GM19238 (cell line): ENCODE data around the gene ADCYAP1R1.

Experiments
- DNase-seq: peaks from one replicate; pipeline ENCODE4 v3.0.0; 2011; ENCODE audit warnings: low spot score; ENCODE audit not compliant: insufficient read length

Gene ADCYAP1R1

DNA sequence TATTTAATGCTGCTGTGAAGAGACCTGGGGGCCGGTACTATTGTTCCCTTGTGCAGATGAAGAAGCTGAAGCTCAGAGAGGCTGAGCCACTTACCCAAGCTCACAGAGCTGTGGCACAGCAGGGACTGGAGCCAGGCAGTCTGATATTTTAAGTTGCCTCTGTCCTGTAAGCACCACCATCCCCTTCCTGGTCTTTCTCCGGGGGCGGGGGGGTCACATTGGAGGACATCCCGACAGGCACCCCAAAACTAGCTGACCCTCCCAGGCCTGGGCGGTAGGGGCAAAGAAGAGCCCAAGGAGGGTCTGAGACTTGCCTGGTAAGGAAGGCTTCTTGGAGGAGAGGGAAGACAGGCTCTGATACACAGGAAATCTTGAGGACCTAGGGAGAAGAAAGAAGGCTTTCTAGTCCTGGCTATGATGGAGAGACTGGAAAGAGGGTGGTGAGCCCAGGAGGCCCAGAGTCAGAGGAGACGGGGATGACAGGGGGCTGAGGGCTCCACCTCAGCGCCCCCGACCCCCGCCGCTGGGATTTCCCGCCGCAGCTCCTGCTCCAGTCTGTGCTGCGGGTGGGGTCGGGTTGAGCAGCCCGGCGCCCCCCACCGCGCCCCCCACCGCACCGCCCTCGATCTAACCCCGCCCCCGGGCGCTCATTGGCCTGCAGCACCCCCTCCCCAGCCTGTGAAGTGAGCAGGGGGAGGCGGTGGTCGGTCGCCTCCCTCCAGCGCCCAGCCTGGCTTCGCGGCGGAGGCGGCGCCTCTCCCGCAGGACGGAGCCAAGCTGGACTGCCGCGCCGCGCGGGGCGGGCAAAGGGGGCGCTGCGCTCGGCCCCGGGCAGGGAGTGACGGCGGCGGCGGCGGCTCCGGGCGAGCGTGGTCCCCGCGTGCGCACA lies at the start of gene ADCYAP1R1:
ADCYAP1R1 (plus strand) TSS at position 711 of the 889 bp plus-strand sequence. CDS start 10,957 bp downstream, outside the sequence.
- no peak for DNase-seq

DNA sequence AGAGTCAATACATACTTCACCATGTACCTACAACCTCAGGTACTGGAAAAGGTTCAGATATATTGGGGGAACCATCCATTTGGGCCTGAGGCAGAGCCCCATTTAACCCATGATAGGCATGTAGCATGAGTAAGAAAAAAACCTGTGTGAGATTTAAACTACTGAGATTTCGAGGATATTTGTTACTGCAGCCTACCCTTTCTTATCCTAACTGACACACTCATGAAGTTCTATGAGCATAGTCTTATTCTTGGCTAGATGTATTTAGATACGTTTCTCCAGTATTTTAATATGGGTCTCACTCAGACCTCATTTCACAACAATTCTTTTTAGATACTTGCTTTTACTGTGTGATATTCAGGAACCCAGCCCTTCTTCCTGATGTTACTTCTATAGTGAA lies 49.0 kb upstream of the ADCYAP1R1 start:
- no peak for DNase-seq

DNA sequence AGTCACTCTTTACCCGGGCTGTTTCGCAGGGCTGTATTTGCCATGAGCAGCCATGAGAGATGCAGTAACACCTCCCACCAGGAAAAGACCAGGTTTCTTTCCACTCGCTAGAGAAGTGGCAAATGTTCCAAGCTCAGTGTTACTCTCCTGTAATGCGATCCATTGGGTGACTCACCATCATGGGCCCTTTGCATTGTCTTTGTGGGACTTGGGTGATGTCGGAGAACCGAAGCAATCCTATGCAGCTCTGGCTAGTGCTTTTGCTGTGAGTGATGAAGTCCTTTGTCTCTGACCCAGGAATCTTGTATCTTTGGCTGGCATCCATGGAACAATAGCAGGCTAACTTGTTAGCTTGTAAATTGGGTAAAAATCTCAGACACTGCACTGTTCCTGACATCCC lies 48.4 kb upstream of the ADCYAP1R1 start:
- no peak for DNase-seq

DNA sequence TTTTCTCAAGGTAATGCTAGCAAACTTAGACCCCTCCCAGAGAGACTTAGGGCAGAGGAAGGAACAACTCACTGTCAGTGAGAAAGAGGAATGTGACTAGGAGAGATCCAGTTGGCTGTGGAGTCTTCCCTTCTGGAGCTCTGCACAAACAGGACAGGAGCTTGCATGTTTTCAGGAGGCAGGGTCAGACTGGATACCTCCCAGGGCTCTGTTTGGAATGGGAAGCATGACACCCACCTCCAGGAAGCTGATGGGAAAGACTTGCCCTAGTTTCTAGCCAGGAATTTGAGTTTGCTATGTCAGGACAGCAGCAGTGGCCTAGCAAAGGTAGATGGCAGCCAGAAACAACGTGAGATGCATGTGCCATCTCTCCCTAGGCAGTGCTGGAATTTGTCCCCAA lies 47.7 kb upstream of the ADCYAP1R1 start:
- no peak for DNase-seq

DNA sequence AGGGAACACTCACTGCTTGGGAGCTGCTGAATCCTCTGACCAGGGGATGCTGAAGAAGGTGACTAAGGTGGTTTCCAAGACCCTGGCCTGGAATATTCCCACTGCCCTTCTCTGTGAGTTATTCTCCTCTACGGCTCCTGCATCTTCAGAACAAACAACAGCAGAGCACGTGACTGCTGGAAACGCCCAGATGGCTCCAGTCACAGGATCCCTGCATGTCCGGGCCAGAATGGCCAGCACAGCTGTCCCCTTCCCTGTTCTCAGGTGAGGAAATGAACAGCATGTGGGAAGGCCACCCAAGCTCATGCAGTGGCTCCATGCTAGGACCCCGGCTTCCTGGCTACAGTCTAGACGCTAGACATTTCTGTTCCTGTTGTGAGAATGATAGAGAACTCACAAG lies 45.3 kb upstream of the ADCYAP1R1 start:
- no peak for DNase-seq

DNA sequence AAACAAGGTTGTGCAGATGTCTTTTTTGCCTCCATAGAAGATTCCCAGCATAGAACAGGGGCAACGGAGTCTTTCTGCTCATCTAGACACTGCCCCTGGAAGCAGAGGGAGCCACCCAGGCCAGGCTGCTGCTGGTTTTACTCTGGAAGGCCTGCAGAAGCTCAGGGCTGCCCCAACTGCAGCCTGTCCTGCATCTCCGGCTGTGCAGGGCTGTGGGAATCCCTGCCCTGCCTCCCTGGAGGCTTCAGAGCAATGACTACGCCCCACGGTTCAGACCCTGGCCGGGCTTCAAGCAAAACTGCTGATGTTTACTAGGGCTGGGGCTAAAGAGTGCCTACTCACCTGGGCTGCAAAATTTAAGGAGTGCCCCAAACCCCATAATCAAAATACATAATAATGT lies 44.5 kb upstream of the ADCYAP1R1 start:
- no peak for DNase-seq

DNA sequence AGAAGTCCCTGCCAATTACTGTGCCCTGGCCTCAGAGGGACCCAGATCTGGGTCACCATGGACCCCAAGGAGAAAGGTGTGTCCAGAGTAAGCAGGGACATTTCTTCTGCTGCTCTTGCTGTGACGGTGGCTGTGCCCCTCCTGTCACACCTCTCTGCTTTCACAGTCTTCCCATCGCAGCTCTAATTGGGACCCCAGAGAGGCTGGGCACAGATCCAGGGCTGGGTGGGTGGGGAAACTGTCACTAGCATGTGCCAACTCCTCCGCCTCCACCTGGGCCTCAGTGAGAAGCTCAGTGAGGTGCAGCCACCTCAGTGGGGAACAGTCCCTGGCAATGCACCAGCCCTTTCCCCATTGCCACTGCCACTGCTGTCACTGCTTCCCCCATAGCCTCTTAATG lies 37.3 kb upstream of the ADCYAP1R1 start:
- no peak for DNase-seq

DNA sequence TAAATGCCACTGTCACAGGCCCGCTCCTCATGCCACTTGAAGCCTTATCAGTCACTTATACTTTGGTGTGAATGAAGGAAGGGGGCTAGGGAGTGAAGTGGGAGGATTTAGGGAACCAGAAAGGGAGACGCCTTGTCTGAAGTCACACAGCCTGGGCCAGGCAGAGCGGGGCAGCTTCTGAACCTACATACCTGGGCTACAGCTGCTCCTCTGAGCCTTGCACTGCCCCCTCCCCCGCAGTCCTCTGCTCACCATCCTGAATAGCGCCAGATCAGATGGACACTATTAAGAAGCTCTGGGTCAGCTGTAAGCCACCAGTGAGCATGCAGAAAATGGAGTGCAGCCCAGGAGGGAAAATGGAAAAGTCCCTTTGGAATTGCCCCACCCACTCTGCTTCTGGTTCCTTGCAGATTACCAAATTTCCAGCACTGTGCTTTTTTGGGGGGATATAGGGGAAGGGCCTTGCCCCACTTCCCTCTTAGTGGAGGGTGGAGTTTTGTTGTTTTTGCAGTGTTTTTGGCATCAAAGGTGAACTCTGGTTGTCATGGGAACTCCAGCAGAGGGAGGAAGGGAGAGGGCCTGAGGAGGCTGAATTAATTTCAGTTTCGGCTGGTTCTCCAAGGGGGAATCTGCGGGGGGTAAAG lies 35.0 kb upstream of the ADCYAP1R1 start:
- no peak for DNase-seq

DNA sequence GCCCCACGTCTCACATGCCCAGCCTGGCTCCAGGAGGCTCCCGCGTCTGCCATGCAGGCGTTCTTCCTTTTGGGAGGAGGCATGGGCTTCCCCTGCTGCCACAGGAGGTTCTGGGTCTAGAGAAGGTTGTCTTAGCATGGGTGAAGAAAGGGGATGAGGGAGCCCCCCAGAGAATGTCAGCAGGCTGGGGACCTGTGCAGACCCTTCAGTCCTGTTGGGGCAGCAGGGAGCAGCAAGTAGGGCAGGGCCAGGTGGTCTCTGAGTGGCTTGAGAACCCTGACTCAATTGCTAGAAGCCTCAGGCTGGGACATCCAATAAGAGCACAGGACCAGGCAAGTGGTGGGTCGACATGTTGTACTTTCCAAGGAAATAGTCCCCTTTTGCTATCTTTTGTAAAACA lies 34.4 kb upstream of the ADCYAP1R1 start:
- no peak for DNase-seq

DNA sequence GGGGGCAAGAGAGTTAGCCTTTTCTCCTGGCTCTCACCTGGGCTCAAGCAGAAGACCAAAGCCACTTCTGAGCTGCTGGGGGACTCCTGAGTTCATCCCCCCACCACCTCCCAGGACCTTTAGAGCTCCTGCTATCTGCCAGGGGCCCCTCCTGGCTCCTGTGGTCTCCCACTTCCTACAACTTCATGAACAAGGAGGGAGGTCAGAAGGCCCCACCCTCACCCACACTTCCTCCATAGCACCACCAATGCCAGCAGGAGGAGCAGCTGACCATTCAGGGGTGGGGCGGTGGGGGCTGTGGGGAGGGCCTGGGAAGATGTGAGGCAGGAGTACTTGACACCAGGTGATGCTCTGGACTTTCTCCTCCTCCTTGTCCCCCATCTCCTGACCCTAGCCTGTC lies 32.6 kb upstream of the ADCYAP1R1 start:
- no peak for DNase-seq

DNA sequence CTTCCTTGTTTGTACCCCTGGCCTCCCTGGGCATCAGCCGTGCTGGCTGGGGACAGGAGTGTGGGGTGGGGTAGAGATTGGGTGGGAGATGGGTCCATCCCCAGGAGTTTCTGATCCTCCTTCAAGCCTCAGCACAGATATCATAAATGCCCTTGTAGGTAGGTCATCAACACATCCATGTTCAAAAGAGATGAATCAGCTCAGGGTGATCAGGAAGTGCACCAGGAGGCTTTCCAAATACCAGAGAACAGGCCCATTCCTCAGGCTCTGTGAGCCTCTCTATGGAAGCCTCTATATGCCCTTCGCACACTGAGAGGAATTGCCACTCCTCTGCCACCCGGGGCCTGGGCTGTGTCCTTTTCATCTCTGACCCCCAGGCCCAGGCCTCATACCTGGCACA lies 31.9 kb upstream of the ADCYAP1R1 start:
- DNase-seq: no peak

DNA sequence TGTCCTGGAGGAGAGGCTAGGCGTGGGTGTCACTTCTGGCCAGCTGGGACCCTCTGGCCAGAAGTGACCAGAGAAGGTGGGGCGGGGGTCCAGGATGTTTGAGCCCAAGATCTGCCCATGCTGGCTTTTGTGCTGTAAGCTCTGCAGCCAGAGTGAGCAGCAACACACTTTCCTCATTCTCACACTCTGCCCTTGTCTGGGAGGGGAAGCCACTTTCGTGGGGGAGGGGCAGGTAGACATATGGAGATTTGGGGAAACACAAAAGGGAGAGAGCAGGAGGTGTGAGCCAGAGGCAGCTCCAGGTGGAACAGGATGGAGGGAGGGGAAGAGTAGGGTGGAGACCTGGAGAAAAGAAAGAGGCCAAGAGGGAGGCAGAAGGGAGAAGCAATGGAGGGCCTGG lies 31.5 kb upstream of the ADCYAP1R1 start:
- no peak for DNase-seq

DNA sequence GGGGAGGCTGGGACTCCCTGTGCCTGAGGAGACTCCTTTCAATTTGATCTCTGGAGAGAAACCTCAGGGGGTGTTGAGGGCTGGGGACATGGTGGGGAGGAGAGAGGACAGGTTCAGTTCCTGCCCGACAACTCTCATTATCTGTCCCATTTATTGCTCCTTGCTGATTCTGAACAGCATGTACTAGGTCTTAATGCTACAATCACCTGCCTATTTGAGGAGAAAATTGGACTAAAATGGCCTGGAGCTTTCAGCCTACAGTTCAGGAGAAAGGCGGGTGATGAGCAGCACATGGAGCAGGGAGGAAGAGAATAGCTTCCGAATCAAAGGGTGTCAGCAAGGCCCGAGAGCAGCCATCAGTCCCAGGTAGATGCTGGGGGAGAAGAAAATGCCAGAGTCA lies 30.0 kb upstream of the ADCYAP1R1 start:
- DNase-seq: no peak

DNA sequence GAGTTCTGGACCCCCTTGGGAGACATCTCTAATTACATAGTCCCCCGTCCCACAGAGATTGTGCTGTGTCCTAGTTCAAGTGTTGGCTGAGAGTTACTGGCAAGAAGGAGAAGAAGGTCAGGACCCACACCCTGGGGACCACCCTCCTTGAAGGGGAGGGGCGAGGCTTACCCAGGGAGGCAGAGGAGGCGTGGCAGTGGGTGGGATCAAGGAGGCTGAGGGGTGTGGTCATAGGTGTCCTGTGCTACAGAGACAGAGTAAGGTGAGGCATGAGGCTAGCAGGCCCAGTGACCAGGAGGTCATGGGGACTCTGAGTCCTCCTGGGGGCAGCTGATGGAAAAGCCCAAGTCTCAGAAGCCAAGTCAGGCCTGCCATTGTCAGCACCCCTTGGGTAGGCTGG lies 29.4 kb upstream of the ADCYAP1R1 start:
- DNase-seq: no peak

DNA sequence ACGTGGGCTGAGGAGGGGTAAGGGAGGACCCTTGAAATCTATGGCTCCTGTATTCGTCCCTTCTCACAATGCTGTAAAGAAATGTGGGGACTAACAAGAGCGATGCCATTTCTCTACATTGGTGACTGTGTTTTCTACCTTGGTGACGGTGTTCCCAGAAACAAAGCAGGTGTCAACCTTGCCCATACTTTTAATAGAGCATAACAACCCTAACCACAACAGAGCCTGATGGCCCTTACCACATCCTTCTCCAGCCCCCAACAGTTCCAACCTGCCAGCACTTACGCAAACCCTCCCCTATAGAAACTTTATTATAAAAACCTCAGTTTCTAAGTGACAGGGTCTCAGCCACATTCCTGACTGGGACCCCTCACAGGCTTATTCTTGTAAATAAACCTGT lies 28.2 kb upstream of the ADCYAP1R1 start:
- DNase-seq: no peak

DNA sequence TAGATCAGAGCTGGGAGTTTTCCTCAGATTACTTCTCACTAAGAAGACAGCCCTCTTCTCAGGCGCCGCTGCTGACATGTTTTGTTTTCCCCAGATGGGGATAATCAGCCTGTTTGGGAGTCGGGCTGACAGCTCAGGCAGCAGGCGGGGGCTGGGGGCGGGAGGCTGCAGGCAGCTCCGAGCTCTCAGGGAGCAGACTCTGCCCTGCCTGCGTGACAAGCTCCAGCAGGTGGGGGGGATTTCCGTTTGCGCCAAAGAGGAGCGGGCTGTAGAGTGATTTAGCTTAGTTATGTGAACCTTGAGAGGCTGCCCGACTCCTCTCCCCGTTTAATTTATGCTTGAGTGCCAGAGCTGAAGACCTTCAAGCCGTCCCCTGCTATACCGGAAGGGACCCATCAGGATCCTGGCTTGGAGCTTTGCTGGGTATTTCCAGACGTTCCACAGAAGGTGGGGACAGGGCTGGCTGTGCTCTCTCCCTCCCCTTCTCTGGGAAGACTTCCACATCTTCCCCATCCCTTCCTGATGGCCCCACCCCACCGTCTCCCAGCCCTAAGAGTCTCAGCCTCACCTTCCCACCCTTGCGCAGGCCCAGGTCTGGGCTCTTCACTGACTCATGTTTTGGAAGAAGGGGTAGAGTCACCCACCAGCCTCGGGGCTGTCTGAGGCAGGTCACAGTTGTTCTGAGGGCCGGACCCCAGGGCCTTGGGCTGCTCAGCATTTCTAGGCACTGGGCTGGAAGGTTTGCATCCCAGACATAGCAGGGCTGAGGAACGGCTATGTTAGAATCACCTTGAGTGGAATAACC lies 24.7 kb upstream of the ADCYAP1R1 start:
- DNase-seq: peak; percentile 25

DNA sequence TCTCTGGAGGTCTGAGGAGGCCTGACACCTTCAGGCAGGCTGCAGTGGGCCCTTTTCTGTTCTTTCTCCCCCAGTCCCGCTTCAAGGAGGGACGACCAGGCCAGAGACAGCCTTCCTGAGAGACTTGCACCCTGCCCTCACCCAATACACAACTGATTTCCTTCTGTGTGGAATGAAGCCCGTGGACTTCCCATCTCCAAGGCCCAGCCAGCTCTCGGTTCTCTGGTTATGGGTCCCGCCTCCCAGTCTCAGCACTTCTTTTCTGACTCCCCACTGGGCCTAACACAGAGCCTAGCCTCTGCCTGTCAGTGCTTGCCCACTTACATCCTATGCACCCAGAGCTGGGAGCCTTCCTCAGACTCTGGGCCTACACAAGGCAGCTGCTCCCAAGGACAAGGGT lies 24.1 kb upstream of the ADCYAP1R1 start:
- no peak for DNase-seq

DNA sequence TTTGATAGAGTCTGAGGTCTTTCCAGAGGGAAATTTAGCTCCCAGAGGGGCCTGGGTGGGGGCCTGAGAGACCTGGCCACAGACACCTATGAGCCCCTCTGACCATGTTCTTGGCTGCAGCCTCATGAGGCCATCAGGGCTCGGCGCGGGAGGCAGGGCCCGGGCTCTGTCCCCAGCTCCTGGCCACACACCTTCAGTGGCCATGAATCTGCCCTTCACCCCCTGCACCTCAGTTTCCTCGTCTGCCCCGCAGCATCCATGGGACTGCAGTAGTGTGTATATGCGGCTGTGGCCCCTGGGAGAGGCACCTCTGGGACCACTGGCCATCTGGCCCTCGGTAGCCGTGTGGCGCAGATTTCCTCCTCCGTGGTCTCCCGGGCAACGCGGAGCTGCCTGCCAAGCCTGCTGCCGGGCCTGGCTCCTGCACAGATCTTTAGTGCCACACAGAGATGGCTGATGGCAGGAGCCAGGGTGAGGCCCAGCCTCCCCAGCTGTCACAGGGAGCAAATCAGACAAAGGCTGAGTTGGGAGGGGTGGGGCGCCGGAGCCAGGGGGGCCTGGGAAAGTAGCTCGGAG lies 23.6 kb upstream of the ADCYAP1R1 start:
- DNase-seq: no peak

DNA sequence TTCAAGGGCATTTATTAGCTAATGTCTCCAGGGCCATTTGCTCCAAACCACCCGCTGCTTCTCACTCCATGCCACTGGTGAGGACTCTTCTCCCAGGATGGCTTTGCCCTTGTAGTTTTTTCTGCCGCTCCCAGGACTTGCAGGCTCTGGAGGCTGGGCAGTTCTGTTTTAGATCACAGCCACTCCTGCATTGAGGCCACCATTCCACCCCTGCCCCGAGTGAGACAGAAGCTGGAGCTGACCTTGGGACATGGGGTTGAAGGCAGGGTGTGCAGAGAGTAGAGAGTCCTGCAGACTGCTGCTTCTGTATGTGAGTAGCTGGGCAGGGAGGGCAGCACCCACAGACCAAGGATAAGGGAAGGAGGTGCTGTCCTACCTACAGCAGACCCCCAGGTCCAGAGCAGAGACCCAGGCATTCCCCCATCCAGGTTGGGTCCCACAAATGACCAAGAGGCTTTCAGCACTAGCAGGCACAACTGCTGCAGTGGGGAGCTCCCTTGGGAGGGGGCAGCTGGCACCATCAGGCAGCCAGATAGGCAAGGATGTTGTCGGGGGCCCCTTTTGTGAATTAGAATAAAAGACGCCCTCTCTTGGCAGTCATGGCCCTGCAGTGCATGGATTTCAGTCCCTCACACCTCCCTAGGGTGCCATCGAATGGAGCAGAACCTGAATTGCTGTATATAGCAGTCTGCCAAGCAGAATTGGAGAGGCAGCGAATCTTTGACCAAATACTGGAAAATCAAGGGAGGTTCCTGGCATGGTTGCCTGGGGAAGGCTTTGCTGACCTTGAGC lies 22.7 kb upstream of the ADCYAP1R1 start:
- no peak for DNase-seq

DNA sequence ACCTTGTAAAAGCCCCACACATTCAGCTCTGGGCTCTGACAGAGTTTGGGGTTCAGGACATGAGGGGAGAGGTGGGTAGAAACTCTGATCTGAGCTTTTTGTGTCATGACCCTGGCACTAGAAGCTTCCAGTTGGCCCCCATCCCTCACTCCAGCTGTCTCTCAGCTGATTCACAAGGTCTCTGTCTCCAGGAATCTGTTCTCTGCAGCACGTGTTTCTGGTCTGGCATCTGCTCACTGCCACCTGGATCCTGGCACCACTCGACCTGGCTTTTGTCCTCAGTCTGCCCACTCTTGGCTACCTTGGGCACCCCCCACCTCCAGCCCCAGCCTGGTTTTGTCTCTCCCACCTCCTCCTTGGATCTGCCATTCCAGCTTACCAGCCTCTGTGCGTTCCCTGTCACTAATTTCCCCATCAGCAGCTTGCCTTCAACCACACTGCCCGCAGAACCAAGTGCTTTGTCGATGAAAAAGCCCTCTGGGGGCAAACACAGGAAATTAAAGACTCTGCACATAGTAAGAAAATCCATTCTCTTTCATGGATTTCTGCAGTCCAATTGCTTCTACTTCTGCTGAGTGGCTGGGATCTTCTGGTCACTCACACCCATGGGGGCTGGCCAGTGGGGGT lies 18.3 kb upstream of the ADCYAP1R1 start:
- DNase-seq: no peak
